GM19043 (cell line): ENCODE data around the gene CPSF3.
A peak's percentile ranks its signal among the peaks of the same experiment; 100 is the strongest.

Source experiments
- ATAC-seq: cut with Tn5 transposase; IDR thresholded peaks from one replicate; pipeline ENCODE4 v1.9.1; 2021; ENCODE audit warnings: low read depth; ENCODE audit not compliant: unreplicated experiment

CPSF3 gene

GRCh38 chr2:9416962-9417316, 6.5 kb upstream of the CPSF3 start:
- ATAC-seq, result no peak

- no peak for ATAC-seq
Measured at GRCh38 chr2:9417725-9418124, 5.7 kb upstream of the CPSF3 start.

- no peak for ATAC-seq
Measured at GRCh38 chr2:9418746-9419145, 4.7 kb upstream of the CPSF3 start.

- ATAC-seq, result no peak
Measured at GRCh38 chr2:9419541-9419940, 3.9 kb upstream of the CPSF3 start.

- no peak for ATAC-seq
Measured at GRCh38 chr2:9420495-9420894, 3.0 kb upstream of the CPSF3 start.

- peak; percentile 30 for ATAC-seq
Measured at GRCh38 chr2:9422321-9423099, 944 bp upstream of the CPSF3 start.

GRCh38 chr2:9423922-9424272, 443 bp downstream of the CPSF3 start:
- no peak for ATAC-seq

GRCh38 chr2:9424447-9425164, 1.2 kb downstream of the CPSF3 start:
- no peak for ATAC-seq

GRCh38 chr2:9428965-9429577, 5.6 kb downstream of the CPSF3 start:
- ATAC-seq, result no peak

- no peak for ATAC-seq
Measured at GRCh38 chr2:9430316-9431293, 7.2 kb downstream of the CPSF3 start.

GRCh38 chr2:9434489-9434888, 11.0 kb downstream of the CPSF3 start:
- no peak for ATAC-seq

- no peak for ATAC-seq
Measured at GRCh38 chr2:9439536-9439935, 16.1 kb downstream of the CPSF3 start.

GRCh38 chr2:9440058-9440727, 16.7 kb downstream of the CPSF3 start:
- ATAC-seq, result no peak

- ATAC-seq, result no peak
Measured at GRCh38 chr2:9441556-9441955, 18.1 kb downstream of the CPSF3 start.

- ATAC-seq, result no peak
Measured at GRCh38 chr2:9443526-9443925, 20.1 kb downstream of the CPSF3 start.

GRCh38 chr2:9445089-9445488, 21.6 kb downstream of the CPSF3 start:
- no peak for ATAC-seq

- no peak for ATAC-seq
Measured at GRCh38 chr2:9451231-9451630, 27.8 kb downstream of the CPSF3 start.

- ATAC-seq, result no peak
Measured at GRCh38 chr2:9460441-9461017, 37.1 kb downstream of the CPSF3 start.

GRCh38 chr2:9461079-9461478, 37.6 kb downstream of the CPSF3 start:
- no peak for ATAC-seq

- no peak for ATAC-seq
Measured at GRCh38 chr2:9462313-9462712, 38.9 kb downstream of the CPSF3 start.
